Hepatocyte (in vitro differentiated cells): ENCODE results near the gene VRK3. TPM values are rescaled to one million over a fixed set of nuclear protein-coding genes. Genes with fewer than 3 reads are reported as not detected.

Experiments
- DNase-seq: peaks from one replicate; pipeline ENCODE4 v3.0.0-alpha.2; 2016; ENCODE audit warnings: low spot score
- H2AFZ ChIP-seq: fragments of 200-600 bp; sonication (generic); 2 replicates; pipeline ENCODE4 v1.6.0; 2016; ENCODE audit warnings: antibody characterized with exemption, mild to moderate bottlenecking
- H3K27ac ChIP-seq: fragments of 200-600 bp; sonication (generic); 2 replicates; pipeline ENCODE4 v1.5.1; 2016; ENCODE audit warnings: mild to moderate bottlenecking
- H3K27me3 ChIP-seq: fragments of 200-600 bp; sonication (generic); 2 replicates; pipeline ENCODE4 v1.6.1; 2016
- H3K36me3 ChIP-seq: fragments of 200-600 bp; sonication (generic); replicated peaks from 2 replicates; pipeline ENCODE4 v1.5.1; 2016; ENCODE audit warnings: low read depth; ENCODE audit not compliant: insufficient read depth
- H3K4me1 ChIP-seq: fragments of 200-600 bp; sonication (generic); 2 replicates; pipeline ENCODE4 v1.5.1; 2016; ENCODE audit warnings: mild to moderate bottlenecking, moderate library complexity; ENCODE audit not compliant: insufficient read depth
- H3K4me2 ChIP-seq: fragments of 200-600 bp; sonication (generic); 2 replicates; pipeline ENCODE4 v1.6.0; 2016
- H3K4me3 ChIP-seq: fragments of 200-600 bp; sonication (generic); 2 replicates; pipeline ENCODE4 v1.5.1; 2016; ENCODE audit warnings: mild to moderate bottlenecking
- H3K79me2 ChIP-seq: fragments of 200-600 bp; sonication (generic); 2 replicates; pipeline ENCODE4 v1.6.0; 2017; ENCODE audit warnings: mild to moderate bottlenecking
- H3K9me2 ChIP-seq: fragments of 200-600 bp; sonication (generic); replicated peaks from 2 replicates; pipeline ENCODE4 v1.6.0; 2017; ENCODE audit warnings: mild to moderate bottlenecking; ENCODE audit not compliant: insufficient read depth
- H3K9me3 ChIP-seq: fragments of 200-600 bp; sonication (generic); 2 replicates; pipeline ENCODE4 v1.5.1; 2016; ENCODE audit warnings: low read depth, mild to moderate bottlenecking
- H4K20me1 ChIP-seq: fragments of 200-600 bp; sonication (generic); 2 replicates; pipeline ENCODE4 v1.6.0; 2016; ENCODE audit warnings: mild to moderate bottlenecking; ENCODE audit not compliant: insufficient read depth, poor library complexity, severe bottlenecking
- CTCF ChIP-seq: fragments of 200-600 bp; sonication (generic); IDR thresholded peaks from 2 replicates; pipeline ENCODE4 v1.5.1; 2016; ENCODE audit warnings: antibody characterized with exemption, mild to moderate bottlenecking; ENCODE audit not compliant: poor library complexity
- EZH2 ChIP-seq: fragments of 200-600 bp; sonication (generic); IDR thresholded peaks from 2 replicates; pipeline ENCODE4 v1.6.1; 2016; ENCODE audit warnings: antibody characterized with exemption, mild to moderate bottlenecking, borderline replicate concordance
- EZH2phosphoT487 ChIP-seq: fragments of 200-600 bp; sonication (generic); IDR thresholded peaks from one replicate; pipeline ENCODE4 v1.6.1; 2018; ENCODE audit warnings: antibody characterized with exemption, mild to moderate bottlenecking, low read depth, moderate library complexity; ENCODE audit not compliant: unreplicated experiment, severe bottlenecking
- WGBS: methylation state at CpG from one replicate; pipeline ENCODE4 v1.1.6; 2016; ENCODE audit warnings: low lambda C conversion rate; ENCODE audit errors: missing lambda C conversion rate; 5-methylcytosine and 5-hydroxymethylcytosine counted together
- polyA plus RNA-seq: library from polyadenylated mRNA; unstranded; fragments of >200 nt; fragmentation: Nextera tagmentation; extraction: Ambion mirVana; gene quantifications from 2 replicates; pipeline ENCODE4 v1.2.1, GENCODE V29; 2016
- total RNA-seq: library from RNA; depleted of rRNA; stranded (reverse); fragments of >200 nt; gene quantifications from 2 replicates; pipeline ENCODE4 v1.2.3, GENCODE V29; 2014

VRK3 gene
- total and polyA plus RNA-seq, 2 experiments from 2014 or later: 39.7 to 42.3 TPM

DNA sequence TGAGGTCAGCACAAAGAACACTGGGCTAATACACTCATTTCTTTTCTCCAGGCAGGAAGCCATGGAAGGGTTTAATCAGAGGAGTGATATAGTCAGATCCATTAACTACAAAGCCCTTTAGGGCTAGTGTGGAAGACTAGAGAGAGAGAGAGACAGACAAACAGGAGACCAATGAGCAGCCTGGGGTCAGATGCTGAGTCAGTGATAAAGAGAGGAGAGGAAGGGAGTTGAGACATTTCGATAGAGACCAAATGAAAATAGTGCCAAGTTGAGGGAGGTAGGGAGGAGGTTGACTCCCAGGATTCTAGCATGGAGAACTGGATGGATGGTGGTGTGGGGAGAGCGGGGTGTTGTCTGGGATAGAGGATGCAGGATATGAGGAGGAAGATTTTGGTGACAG, 18.8 kb upstream of the VRK3 start:
- Histone ChIP-seq H3K4me3 (no peak overlapping the region), H3K27me3 (no peaks in the 10 kb centered on the region), H3K9me2 (no peaks in the 10 kb centered on the region), H3K9me3 (peaks cover 30% of the 10 kb centered on the region), H3K4me2 (no peak overlapping the region), H3K27ac (no peak overlapping the region), H3K36me3 (peaks cover 4% of the 10 kb centered on the region), H2AFZ (no peak overlapping the region), H3K4me1 (no peaks in the 10 kb centered on the region), H4K20me1 (no peaks in the 10 kb centered on the region), H3K79me2 (no peaks in the 10 kb centered on the region)
- WGBS: 100% methylated on average over 2 of the region's 2 CpGs
- TF ChIP-seq CTCF (no peak), EZH2 (no peak), EZH2phosphoT487 (no peak)
- DNase-seq: no peak

GRCh38 chr19:50042363-50043024, 17.3 kb upstream of the VRK3 start:
- H3K4me3 ChIP-seq: no peak overlapping the region
- no peak for DNase-seq
- no peak overlapping the region for H3K4me2 ChIP-seq
- no peak overlapping the region for H3K27ac ChIP-seq
- H3K36me3 ChIP-seq: peaks cover 4% of the 10 kb centered on the region
- H3K4me1 ChIP-seq: no peaks in the 10 kb centered on the region
- H3K9me3 ChIP-seq: peaks cover 30% of the 10 kb centered on the region
- H3K27me3 ChIP-seq: no peaks in the 10 kb centered on the region
- 98% methylated on average over 6 of the region's 6 CpGs for WGBS
- no peak for TF ChIP-seq CTCF
- TF ChIP-seq EZH2phosphoT487: no peak
- no peak for TF ChIP-seq EZH2
- H3K9me2 ChIP-seq: no peaks in the 10 kb centered on the region
- no peak overlapping the region for H2AFZ ChIP-seq
- no peaks in the 10 kb centered on the region for H3K79me2 ChIP-seq
- H4K20me1 ChIP-seq: no peaks in the 10 kb centered on the region

GRCh38 chr19:50040967-50041366, 15.8 kb upstream of the VRK3 start:
- peaks cover 4% of the 10 kb centered on the region for H3K36me3 ChIP-seq
- 97% methylated on average over 6 of the region's 6 CpGs for WGBS
- no peak for TF ChIP-seq CTCF
- no peak for TF ChIP-seq EZH2
- TF ChIP-seq EZH2phosphoT487: no peak
- H4K20me1 ChIP-seq: no peaks in the 10 kb centered on the region
- no peaks in the 10 kb centered on the region for H3K4me1 ChIP-seq
- no peak overlapping the region for H3K4me2 ChIP-seq
- no peaks in the 10 kb centered on the region for H3K9me2 ChIP-seq
- H3K79me2 ChIP-seq: no peaks in the 10 kb centered on the region
- DNase-seq: no peak
- H2AFZ ChIP-seq: no peak overlapping the region
- peaks cover 17% of the 10 kb centered on the region for H3K9me3 ChIP-seq
- no peaks in the 10 kb centered on the region for H3K27me3 ChIP-seq
- no peak overlapping the region for H3K4me3 ChIP-seq
- H3K27ac ChIP-seq: no peak overlapping the region
